ENCODE measurements around the gene GCK.

DNA sequence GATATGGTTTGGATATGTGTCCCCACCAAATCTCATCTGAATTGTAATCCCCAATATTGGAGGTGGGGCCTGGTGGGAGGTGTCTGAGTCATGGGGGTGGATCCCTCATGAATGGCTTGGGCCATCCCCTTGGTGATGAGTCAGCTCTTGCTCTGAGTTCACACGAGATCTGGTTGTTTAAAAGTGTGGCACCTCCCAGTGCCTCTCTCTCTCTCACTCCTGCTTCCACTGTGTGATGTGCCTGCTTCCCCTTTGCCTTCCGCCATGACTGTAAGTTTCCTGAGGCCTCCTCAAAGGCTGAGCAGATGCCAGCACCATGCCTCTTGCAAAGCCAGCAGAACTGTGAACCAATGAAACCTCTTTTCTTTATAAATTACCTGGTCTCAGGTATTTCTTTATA is 4.8 kb upstream of the GCK start:
- no peak for TF ChIP-seq POLR2AphosphoS5 (IDR thresholded peaks at IDR 0.05; ENCODE audit: low read depth, low read length)
- TF ChIP-seq TAF1 (IDR thresholded peaks at IDR 0.05; ENCODE audit: borderline replicate concordance, insufficient read depth, low read length): no peak
